BJ (cell line): Measurements from ENCODE around the gene BCL10. TPM values are rescaled to one million over a fixed set of nuclear protein-coding genes. Genes with fewer than 3 reads are reported as not detected.

ENCODE experiments used
- CTCF ChIA-PET: fragments of 350-600 bp; formaldehyde crosslinking; extraction: SDS; loops from one replicate; lab custom pipeline; 2021; ENCODE audit warnings: antibody characterized with exemption, inconsistent platforms; lab: Yijun Ruan, JAX
- POLR2A ChIA-PET: fragments of 300-600 bp; sonication (Branson Sonifier 250); formaldehyde crosslinking; extraction: SDS; loops from one replicate; lab custom pipeline; 2021; ENCODE audit warnings: antibody characterized with exemption; lab: Charles Lee
- DNase-seq: peaks from one replicate; pipeline ENCODE4 v3.0.0-alpha.2; 2011; ENCODE audit warnings: low read depth
- H3K27me3 ChIP-seq: 2 replicates; pipeline ENCODE4 v1.6.0; 2011; ENCODE audit warnings: low read length; ENCODE audit not compliant: control insufficient read depth, insufficient read depth
- H3K36me3 ChIP-seq: 2 replicates; pipeline ENCODE4 v1.5.1; 2011; ENCODE audit warnings: low read length; ENCODE audit not compliant: control insufficient read depth, insufficient read depth
- H3K4me3 ChIP-seq: 2 replicates; pipeline ENCODE4 v1.5.1; 2011; ENCODE audit warnings: low read depth, mild to moderate bottlenecking, control low read depth, low read length
- polyA plus RNA-seq: library from polyadenylated mRNA; depleted of rRNA; stranded (reverse); fragments of >200 nt; gene quantifications from 2 replicates; pipeline ENCODE4 v1.2.3, GENCODE V29; 2011
- TF ChIP-seq, protein P1 (sequence below): IDR thresholded peaks from 2 replicates; pipeline ENCODE4 v1.5.1; 2011; ENCODE audit warnings: low read depth, mild to moderate bottlenecking, control low read depth, inconsistent platforms, low read length, moderate library complexity; ENCODE audit not compliant: insufficient read depth

Gene BCL10
- polyA plus RNA-seq, 1 experiment: 7.8 TPM

DNA sequence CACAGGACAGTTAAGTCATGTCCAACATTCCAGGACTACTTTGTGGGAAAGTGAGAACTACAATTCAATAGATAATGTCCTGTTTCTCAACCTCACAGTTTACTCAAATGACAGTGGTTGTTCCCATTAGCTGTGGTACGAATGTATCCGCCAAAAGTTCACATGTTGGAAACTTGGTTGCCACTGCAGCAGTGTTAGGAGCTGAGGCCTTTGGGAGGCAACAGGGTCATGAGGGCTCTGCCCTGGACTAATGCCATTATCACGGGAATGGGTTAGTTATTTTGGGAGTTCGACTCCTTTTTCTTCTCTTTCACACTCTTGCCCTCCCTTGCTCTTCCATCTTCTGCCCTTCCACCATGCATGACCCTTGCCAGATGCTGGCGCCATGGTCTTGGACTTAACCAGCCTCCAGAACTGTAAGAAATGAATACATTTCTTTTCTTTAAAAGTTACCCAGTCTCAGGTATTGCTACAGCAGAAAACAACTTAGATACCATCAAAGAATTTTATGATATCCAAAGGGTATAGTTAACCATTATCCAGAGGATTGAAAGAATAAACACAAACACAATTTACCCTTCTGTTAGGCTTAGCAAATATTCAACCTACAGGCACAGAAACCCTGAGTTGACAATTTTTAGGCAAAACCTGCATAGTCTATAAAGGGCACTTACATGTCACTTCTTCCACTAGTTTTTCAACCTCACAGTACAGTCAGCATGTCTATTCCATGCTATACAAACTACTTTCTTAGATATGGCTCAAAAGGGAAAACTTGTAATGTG lies 7.4 kb downstream of the BCL10 start:
- ChIA-PET POLR2A (no interaction called here), CTCF (interaction anchor here (1.1 to 2.5 kb wide), 2 partner anchors 9 to 424 kb away, joined by 4 to 10 read pairs; partner anchors contain the start of gene C1orf52)
- no peak for DNase-seq
- no peaks in the 10 kb centered on the region for H3K27me3 ChIP-seq
- H3K36me3 ChIP-seq: peaks cover 7% of the 10 kb centered on the region; the same call in 1 of the 2 replicates
- TF ChIP-seq, protein P1, sequence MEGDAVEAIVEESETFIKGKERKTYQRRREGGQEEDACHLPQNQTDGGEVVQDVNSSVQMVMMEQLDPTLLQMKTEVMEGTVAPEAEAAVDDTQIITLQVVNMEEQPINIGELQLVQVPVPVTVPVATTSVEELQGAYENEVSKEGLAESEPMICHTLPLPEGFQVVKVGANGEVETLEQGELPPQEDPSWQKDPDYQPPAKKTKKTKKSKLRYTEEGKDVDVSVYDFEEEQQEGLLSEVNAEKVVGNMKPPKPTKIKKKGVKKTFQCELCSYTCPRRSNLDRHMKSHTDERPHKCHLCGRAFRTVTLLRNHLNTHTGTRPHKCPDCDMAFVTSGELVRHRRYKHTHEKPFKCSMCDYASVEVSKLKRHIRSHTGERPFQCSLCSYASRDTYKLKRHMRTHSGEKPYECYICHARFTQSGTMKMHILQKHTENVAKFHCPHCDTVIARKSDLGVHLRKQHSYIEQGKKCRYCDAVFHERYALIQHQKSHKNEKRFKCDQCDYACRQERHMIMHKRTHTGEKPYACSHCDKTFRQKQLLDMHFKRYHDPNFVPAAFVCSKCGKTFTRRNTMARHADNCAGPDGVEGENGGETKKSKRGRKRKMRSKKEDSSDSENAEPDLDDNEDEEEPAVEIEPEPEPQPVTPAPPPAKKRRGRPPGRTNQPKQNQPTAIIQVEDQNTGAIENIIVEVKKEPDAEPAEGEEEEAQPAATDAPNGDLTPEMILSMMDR: no peak
- H3K4me3 ChIP-seq: no peak overlapping the region

GRCh38 chr1:85267313-85267712 lies 9.1 kb downstream of the BCL10 start:
- DNase-seq: no peak
- ChIA-PET CTCF (interaction anchor here (2.5 kb wide), 1 partner anchor 8 kb away, joined by 10 read pairs; the partner anchor contains the start of gene C1orf52), POLR2A (no interaction called here)
- Histone ChIP-seq H3K27me3 (no peaks in the 10 kb centered on the region), H3K36me3 (peaks cover 7% of the 10 kb centered on the region; the same call in 1 of the 2 replicates), H3K4me3 (no peak overlapping the region)
- TF ChIP-seq, protein P1: no peak

- DNase-seq: no peak
- no peak overlapping the region for H3K4me3 ChIP-seq
- ChIA-PET POLR2A (no interaction called here), CTCF (interaction anchor here (1.1 to 2.3 kb wide), 3 partner anchors 9 to 319 kb away, joined by 3 to 9 read pairs (median 6); no protein-coding TSS in a partner anchor)
- no peaks in the 10 kb centered on the region for H3K27me3 ChIP-seq
- peaks cover 5% of the 10 kb centered on the region for H3K36me3 ChIP-seq
- TF ChIP-seq, protein P1: no peak
Observed at GRCh38 chr1:85264150-85264549, 12.3 kb downstream of the BCL10 start.

GRCh38 chr1:85262985-85263384 lies 13.4 kb downstream of the BCL10 start:
- Histone ChIP-seq H3K36me3 (peaks cover 4% of the 10 kb centered on the region), H3K4me3 (no peak overlapping the region), H3K27me3 (no peaks in the 10 kb centered on the region)
- TF ChIP-seq, protein P1: no peak
- ChIA-PET CTCF (interaction anchor here (0.6 to 6.2 kb wide), 4 partner anchors 12 to 318 kb away, joined by 3 to 74 read pairs (median 8); partner anchors contain the start of gene BCL10), POLR2A (no interaction called here)
- no peak for DNase-seq

GRCh38 chr1:85259912-85260274 lies 16.5 kb downstream of the BCL10 start:
- H3K27me3 ChIP-seq: no peaks in the 10 kb centered on the region
- DNase-seq: no peak
- TF ChIP-seq, protein P1: no peak
- peaks cover 3% of the 10 kb centered on the region for H3K36me3 ChIP-seq
- ChIA-PET CTCF (interaction anchor here (0.6 to 15.0 kb wide), 30 partner anchors 8 to 762 kb away, joined by 3 to 271 read pairs (median 4); partner anchors contain the start of genes BCL10 and SYDE2), POLR2A (interaction anchor here (0.5 to 1.0 kb wide), 3 partner anchors 17 to 433 kb away, joined by 4 to 5 read pairs (median 5); partner anchors contain the start of gene BCL10)
- peak overlapping the region; percentile 100 for H3K4me3 ChIP-seq
